Measurements from ENCODE around the gene SLAIN2.

SLAIN2 gene

GRCh38 chr4:48461000-48461399 is 119.7 kb downstream of the SLAIN2 start:
- Histone ChIP-seq H2BK12ac (ENCODE audit: low read length in 2 of 2) (no peak overlapping the region), H2BK5ac (ENCODE audit: low read depth, low read length, poor library complexity, severe bottlenecking) (no peak overlapping the region), H3K4me3 (ENCODE audit: insufficient read depth in 1 of 2, low read depth in 1 of 2, low read length in 2 of 2) (no peak overlapping the region), H3K27ac (ENCODE audit: low read length, poor library complexity, severe bottlenecking) (no peak overlapping the region), H3K4ac (ENCODE audit: low read depth in 1 of 2, low read length in 2 of 2) (no peak overlapping the region), H2AK5ac (ENCODE audit: low read length, severe bottlenecking) (no peak overlapping the region), H3K18ac (ENCODE audit: low read depth in 1 of 2, low read length in 2 of 2) (no peak overlapping the region), H3K14ac (ENCODE audit: low read length in 2 of 2) (peak overlapping the region in 1 of 2 experiments; percentile 7), H4K91ac (ENCODE audit: low read length) (no peak overlapping the region), H4K8ac (ENCODE audit: low read length) (no peak overlapping the region), H3K36me3 (ENCODE audit: control insufficient read depth in 1 of 2, insufficient read depth in 2 of 2, low read depth in 1 of 2, low read length in 2 of 2) (no peaks in the 10 kb centered on the region), H3K27me3 (ENCODE audit: control insufficient read depth in 1 of 2, insufficient read depth in 1 of 2, low read length in 2 of 2) (peaks cover 0 to 5% of the 10 kb centered on the region in 2 experiments), H2AFZ (ENCODE audit: low read depth, low read length) (no peak overlapping the region), H3K79me1 (replicated peaks; ENCODE audit: low read length, poor library complexity, severe bottlenecking) (no peaks in the 10 kb centered on the region), H2BK15ac (ENCODE audit: low read depth, poor library complexity, severe bottlenecking) (no peak overlapping the region), H3K9me3 (ENCODE audit: control insufficient read depth, low read length) (peaks cover 5% of the 10 kb centered on the region), H3K23ac (ENCODE audit: low read length in 2 of 2) (no peak overlapping the region), H3K4me1 (ENCODE audit: control insufficient read depth, insufficient read depth, low read depth, low read length) (no peaks in the 10 kb centered on the region), H3K9ac (ENCODE audit: low read length) (no peak overlapping the region), H2BK120ac (ENCODE audit: low read depth, low read length) (no peak overlapping the region), H3K4me2 (ENCODE audit: low read length, poor library complexity, severe bottlenecking) (no peak overlapping the region)
- DNase-seq = no peak

GRCh38 chr4:48462363-48462762 is 121.0 kb downstream of the SLAIN2 start:
- no peak overlapping the region for H3K23ac ChIP-seq (ENCODE audit: low read length in 2 of 2)
- peaks cover 0 to 5% of the 10 kb centered on the region in 2 experiments for H3K27me3 ChIP-seq (ENCODE audit: control insufficient read depth in 1 of 2, insufficient read depth in 1 of 2, low read length in 2 of 2)
- no peaks in the 10 kb centered on the region for H3K79me1 ChIP-seq (replicated peaks; ENCODE audit: low read length, poor library complexity, severe bottlenecking)
- H3K14ac ChIP-seq (ENCODE audit: low read length in 2 of 2) = no peak overlapping the region
- H2BK120ac ChIP-seq (ENCODE audit: low read depth, low read length) = no peak overlapping the region
- H3K4ac ChIP-seq (ENCODE audit: low read depth in 1 of 2, low read length in 2 of 2) = no peak overlapping the region
- H4K8ac ChIP-seq (ENCODE audit: low read length) = no peak overlapping the region
- H3K36me3 ChIP-seq (ENCODE audit: control insufficient read depth in 1 of 2, insufficient read depth in 2 of 2, low read depth in 1 of 2, low read length in 2 of 2) = no peaks in the 10 kb centered on the region
- DNase-seq = no peak
- no peak overlapping the region for H2BK5ac ChIP-seq (ENCODE audit: low read depth, low read length, poor library complexity, severe bottlenecking)
- 91% methylated on average over 2 of the region's 5 CpGs for WGBS
- H2AK5ac ChIP-seq (ENCODE audit: low read length, severe bottlenecking) = no peak overlapping the region
- no peak overlapping the region for H2AFZ ChIP-seq (ENCODE audit: low read depth, low read length)
- no peak overlapping the region for H4K91ac ChIP-seq (ENCODE audit: low read length)
- no peak overlapping the region for H3K18ac ChIP-seq (ENCODE audit: low read depth in 1 of 2, low read length in 2 of 2)
- H3K27ac ChIP-seq (ENCODE audit: low read length, poor library complexity, severe bottlenecking) = no peak overlapping the region
- no peak overlapping the region for H3K4me2 ChIP-seq (ENCODE audit: low read length, poor library complexity, severe bottlenecking)
- H3K9me3 ChIP-seq (ENCODE audit: control insufficient read depth, low read length) = peaks cover 5% of the 10 kb centered on the region
- H3K9ac ChIP-seq (ENCODE audit: low read length) = no peak overlapping the region
- H3K4me1 ChIP-seq (ENCODE audit: control insufficient read depth, insufficient read depth, low read depth, low read length) = no peaks in the 10 kb centered on the region
- H2BK15ac ChIP-seq (ENCODE audit: low read depth, poor library complexity, severe bottlenecking) = no peak overlapping the region
- no peak overlapping the region for H2BK12ac ChIP-seq (ENCODE audit: low read length in 2 of 2)
- no peak overlapping the region for H3K4me3 ChIP-seq (ENCODE audit: insufficient read depth in 1 of 2, low read depth in 1 of 2, low read length in 2 of 2)

DNA sequence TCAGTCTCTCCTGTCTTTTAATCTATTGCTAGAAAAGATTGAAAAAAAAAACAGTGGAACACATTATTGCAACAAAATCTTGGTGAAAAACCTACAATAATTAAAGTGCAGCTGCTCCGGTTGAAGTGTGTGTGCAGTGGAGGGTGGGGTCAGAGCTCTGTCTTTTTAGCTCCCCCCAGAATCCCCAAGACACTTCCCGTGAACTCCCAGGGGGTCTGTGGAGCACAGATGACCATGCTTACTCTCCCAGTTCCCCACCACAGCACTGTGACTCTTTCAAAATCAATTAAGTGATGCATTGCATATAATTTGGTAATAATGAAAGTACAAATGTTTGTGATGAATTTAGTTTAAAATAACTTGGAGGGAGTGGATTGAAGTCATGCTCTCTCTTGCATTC is 126.1 kb downstream of the SLAIN2 start:
- no peak overlapping the region for H2BK120ac ChIP-seq (ENCODE audit: low read depth, low read length)
- H2BK15ac ChIP-seq (ENCODE audit: low read depth, poor library complexity, severe bottlenecking) = no peak overlapping the region
- H3K4me3 ChIP-seq (ENCODE audit: insufficient read depth in 1 of 2, low read depth in 1 of 2, low read length in 2 of 2) = no peak overlapping the region
- no peaks in the 10 kb centered on the region for H3K79me1 ChIP-seq (replicated peaks; ENCODE audit: low read length, poor library complexity, severe bottlenecking)
- H3K4me1 ChIP-seq (ENCODE audit: control insufficient read depth, insufficient read depth, low read depth, low read length) = no peaks in the 10 kb centered on the region
- no peak overlapping the region for H3K27ac ChIP-seq (ENCODE audit: low read length, poor library complexity, severe bottlenecking)
- DNase-seq = no peak
- H3K9ac ChIP-seq (ENCODE audit: low read length) = no peak overlapping the region
- H4K91ac ChIP-seq (ENCODE audit: low read length) = no peak overlapping the region
- 100% methylated on average over 1 of the region's 2 CpGs for WGBS
- no peak overlapping the region for H2AFZ ChIP-seq (ENCODE audit: low read depth, low read length)
- H4K8ac ChIP-seq (ENCODE audit: low read length) = no peak overlapping the region
- H3K23ac ChIP-seq (ENCODE audit: low read length in 2 of 2) = no peak overlapping the region
- H2BK5ac ChIP-seq (ENCODE audit: low read depth, low read length, poor library complexity, severe bottlenecking) = no peak overlapping the region
- no peak overlapping the region for H3K14ac ChIP-seq (ENCODE audit: low read length in 2 of 2)
- H3K4me2 ChIP-seq (ENCODE audit: low read length, poor library complexity, severe bottlenecking) = no peak overlapping the region
- peaks cover 0 to 4% of the 10 kb centered on the region in 2 experiments for H3K27me3 ChIP-seq (ENCODE audit: control insufficient read depth in 1 of 2, insufficient read depth in 1 of 2, low read length in 2 of 2)
- H2AK5ac ChIP-seq (ENCODE audit: low read length, severe bottlenecking) = no peak overlapping the region
- H2BK12ac ChIP-seq (ENCODE audit: low read length in 2 of 2) = no peak overlapping the region
- H3K4ac ChIP-seq (ENCODE audit: low read depth in 1 of 2, low read length in 2 of 2) = no peak overlapping the region
- no peak overlapping the region for H3K18ac ChIP-seq (ENCODE audit: low read depth in 1 of 2, low read length in 2 of 2)
- H3K9me3 ChIP-seq (ENCODE audit: control insufficient read depth, low read length) = peaks cover 5% of the 10 kb centered on the region
- H3K36me3 ChIP-seq (ENCODE audit: control insufficient read depth in 1 of 2, insufficient read depth in 2 of 2, low read depth in 1 of 2, low read length in 2 of 2) = no peaks in the 10 kb centered on the region

DNA sequence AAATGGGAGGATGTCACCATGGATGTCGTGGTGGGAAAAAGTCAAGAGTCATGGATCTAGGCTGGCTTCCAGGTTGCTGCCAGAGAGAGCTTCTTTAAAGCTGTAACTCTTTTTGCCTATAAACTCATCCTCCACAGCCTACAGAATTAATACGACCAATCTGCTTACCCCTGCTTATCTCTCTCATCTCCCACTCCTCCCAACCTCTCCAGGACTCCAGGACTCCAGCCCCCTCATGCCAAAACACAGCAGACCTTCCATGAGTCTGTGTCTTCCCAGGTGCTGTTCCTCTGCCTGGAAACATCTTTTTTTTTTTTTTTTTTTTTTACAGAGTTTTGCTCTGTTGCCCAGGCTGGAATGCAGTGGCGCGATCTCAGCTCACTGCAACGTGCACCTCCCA is 126.6 kb downstream of the SLAIN2 start:
- no peak for DNase-seq
- no peak overlapping the region for H3K23ac ChIP-seq (ENCODE audit: low read length in 2 of 2)
- H2AK5ac ChIP-seq (ENCODE audit: low read length, severe bottlenecking) = no peak overlapping the region
- no peak overlapping the region for H2BK12ac ChIP-seq (ENCODE audit: low read length in 2 of 2)
- H4K8ac ChIP-seq (ENCODE audit: low read length) = no peak overlapping the region
- no peak overlapping the region for H3K14ac ChIP-seq (ENCODE audit: low read length in 2 of 2)
- H3K9me3 ChIP-seq (ENCODE audit: control insufficient read depth, low read length) = peaks cover 5% of the 10 kb centered on the region
- no peaks in the 10 kb centered on the region for H3K4me1 ChIP-seq (ENCODE audit: control insufficient read depth, insufficient read depth, low read depth, low read length)
- no peak overlapping the region for H3K4me2 ChIP-seq (ENCODE audit: low read length, poor library complexity, severe bottlenecking)
- no peak overlapping the region for H4K91ac ChIP-seq (ENCODE audit: low read length)
- H2BK5ac ChIP-seq (ENCODE audit: low read depth, low read length, poor library complexity, severe bottlenecking) = no peak overlapping the region
- no peak overlapping the region for H3K4me3 ChIP-seq (ENCODE audit: insufficient read depth in 1 of 2, low read depth in 1 of 2, low read length in 2 of 2)
- H2BK15ac ChIP-seq (ENCODE audit: low read depth, poor library complexity, severe bottlenecking) = no peak overlapping the region
- no peaks in the 10 kb centered on the region for H3K79me1 ChIP-seq (replicated peaks; ENCODE audit: low read length, poor library complexity, severe bottlenecking)
- H3K27me3 ChIP-seq (ENCODE audit: control insufficient read depth in 1 of 2, insufficient read depth in 1 of 2, low read length in 2 of 2) = no peaks in the 10 kb centered on the region
- no peak overlapping the region for H3K18ac ChIP-seq (ENCODE audit: low read depth in 1 of 2, low read length in 2 of 2)
- H2AFZ ChIP-seq (ENCODE audit: low read depth, low read length) = no peak overlapping the region
- 74% methylated on average over 5 of the region's 5 CpGs for WGBS
- H2BK120ac ChIP-seq (ENCODE audit: low read depth, low read length) = no peak overlapping the region
- no peak overlapping the region for H3K4ac ChIP-seq (ENCODE audit: low read depth in 1 of 2, low read length in 2 of 2)
- H3K9ac ChIP-seq (ENCODE audit: low read length) = no peak overlapping the region
- no peaks in the 10 kb centered on the region for H3K36me3 ChIP-seq (ENCODE audit: control insufficient read depth in 1 of 2, insufficient read depth in 2 of 2, low read depth in 1 of 2, low read length in 2 of 2)
- H3K27ac ChIP-seq (ENCODE audit: low read length, poor library complexity, severe bottlenecking) = no peak overlapping the region
